Ishikawa (cell line): ENCODE results near the gene BAG1.

Experiments
- CEBPB ChIP-seq: IDR thresholded peaks from 2 replicates; pipeline ENCODE4 v1.6.1; 2012
- CREB1 ChIP-seq: IDR thresholded peaks from 2 replicates; pipeline ENCODE4 v1.6.1; 2012; ENCODE audit warnings: low read depth
- NFIC ChIP-seq: IDR thresholded peaks from 2 replicates; pipeline ENCODE4 v1.6.1; 2012
- TAF1 ChIP-seq: IDR thresholded peaks from 2 replicates; pipeline ENCODE4 v1.6.1; 2012; ENCODE audit warnings: low read depth, mild to moderate bottlenecking
- TF ChIP-seq, protein P1 (sequence below): IDR thresholded peaks from 2 replicates; pipeline ENCODE4 v1.6.1; 2012

DNA sequence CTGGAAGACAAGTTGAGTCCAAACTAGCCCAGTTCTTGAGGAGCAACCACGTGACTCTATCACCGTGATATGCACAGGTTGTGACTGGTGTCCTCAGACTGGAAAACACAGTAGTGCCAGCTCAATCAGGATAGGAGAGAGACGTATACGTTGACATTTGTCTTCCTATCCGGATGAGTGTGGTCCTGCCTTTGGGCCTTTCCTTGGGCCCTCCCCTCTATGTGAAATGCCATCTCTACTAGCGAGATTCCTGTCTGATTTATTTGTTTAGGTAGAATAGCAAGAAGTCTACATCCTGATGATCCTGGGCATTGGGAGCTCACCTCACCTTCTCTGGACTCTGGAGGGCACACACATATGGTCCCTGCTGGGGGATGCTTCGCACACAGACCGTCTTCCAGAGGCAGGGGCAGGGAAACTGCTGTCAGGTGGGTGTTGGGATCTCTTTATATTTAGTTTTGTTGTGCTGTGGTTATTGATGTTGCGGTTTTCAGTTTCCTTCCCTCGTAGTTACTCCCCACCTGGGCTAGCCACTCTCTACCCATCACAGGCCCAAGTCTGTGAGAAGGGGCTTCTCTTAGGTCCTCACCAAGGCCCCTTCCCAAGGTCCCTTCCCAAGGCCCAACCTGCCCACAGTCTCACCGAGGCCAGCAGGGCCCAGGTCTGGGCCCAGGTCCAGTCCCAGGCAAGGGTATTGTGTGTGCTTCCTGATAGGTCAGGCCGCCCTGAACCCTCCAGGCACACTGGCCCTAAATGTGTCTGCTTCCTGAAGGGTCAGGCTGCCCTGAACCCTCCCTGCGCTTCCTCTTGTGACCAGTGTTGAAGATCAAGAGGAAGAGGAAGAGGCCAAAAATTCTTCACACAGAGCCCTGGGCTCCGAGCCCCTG, 43.6 kb downstream of the BAG1 start:
- TF ChIP-seq TAF1 (no peak), CEBPB (no peak), NFIC (no peak), CREB1 (no peak)
- TF ChIP-seq, protein P1, sequence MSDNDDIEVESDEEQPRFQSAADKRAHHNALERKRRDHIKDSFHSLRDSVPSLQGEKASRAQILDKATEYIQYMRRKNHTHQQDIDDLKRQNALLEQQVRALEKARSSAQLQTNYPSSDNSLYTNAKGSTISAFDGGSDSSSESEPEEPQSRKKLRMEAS: no peak
